WTC11 (cell line): Measurements from ENCODE around the gene SCP2D1.

ENCODE experiments used
- CBFB ChIP-seq: sonication (generic); formaldehyde crosslinking; IDR thresholded peaks from 2 replicates; pipeline ENCODE4 v1.8.1; 2022; ENCODE audit warnings: mild to moderate bottlenecking, low read depth, missing genetic modification reagents
- FOXK1 ChIP-seq: sonication (generic); formaldehyde crosslinking; IDR thresholded peaks from 2 replicates; pipeline ENCODE4 v1.8.0; 2022; ENCODE audit warnings: mild to moderate bottlenecking, moderate library complexity, missing genetic modification reagents
- JUN ChIP-seq: sonication (generic); formaldehyde crosslinking; IDR thresholded peaks from 2 replicates; pipeline ENCODE4 v1.8.0; 2023; ENCODE audit warnings: mild to moderate bottlenecking, missing genetic modification reagents
- KAT7 ChIP-seq: sonication (generic); formaldehyde crosslinking; IDR thresholded peaks from 2 replicates; pipeline ENCODE4 v1.8.1; 2023; ENCODE audit warnings: missing genetic modification reagents, mild to moderate bottlenecking, borderline replicate concordance
- MYBL2 ChIP-seq: sonication (generic); formaldehyde crosslinking; IDR thresholded peaks from 2 replicates; pipeline ENCODE4 v1.8.1; 2023; ENCODE audit warnings: mild to moderate bottlenecking, moderate library complexity, missing genetic modification reagents
- NR2C2 ChIP-seq: sonication (generic); formaldehyde crosslinking; IDR thresholded peaks from 2 replicates; pipeline ENCODE4 v1.8.0; 2022; ENCODE audit warnings: mild to moderate bottlenecking, missing genetic modification reagents
- RELA ChIP-seq: sonication (generic); formaldehyde crosslinking; IDR thresholded peaks from 2 replicates; pipeline ENCODE4 v1.8.1; 2022; ENCODE audit warnings: missing genetic modification reagents, mild to moderate bottlenecking, borderline replicate concordance
- SP1 ChIP-seq: sonication (generic); formaldehyde crosslinking; conservative IDR thresholded peaks from 2 replicates; pipeline ENCODE4 v1.8.1; 2022; ENCODE audit warnings: missing genetic modification reagents
- TF ChIP-seq, protein P1 (sequence below): fragments of 200-600 bp; IDR thresholded peaks from 2 replicates; pipeline ENCODE4 v1.8.0; 2022; ENCODE audit warnings: antibody characterized with exemption
- TF ChIP-seq, protein P2 (sequence below): sonication (generic); formaldehyde crosslinking; IDR thresholded peaks from 2 replicates; pipeline ENCODE4 v1.8.1; 2023; ENCODE audit warnings: mild to moderate bottlenecking, missing genetic modification reagents, moderate library complexity
- TF ChIP-seq, protein P3 (sequence below): sonication (generic); formaldehyde crosslinking; IDR thresholded peaks from 2 replicates; pipeline ENCODE4 v1.8.1; 2022; ENCODE audit warnings: mild to moderate bottlenecking, missing genetic modification reagents, moderate library complexity, borderline replicate concordance
- TF ChIP-seq, protein P4 (sequence below): sonication (generic); formaldehyde crosslinking; IDR thresholded peaks from 2 replicates; pipeline ENCODE4 v1.8.0; 2023; ENCODE audit warnings: missing genetic modification reagents

DNA sequence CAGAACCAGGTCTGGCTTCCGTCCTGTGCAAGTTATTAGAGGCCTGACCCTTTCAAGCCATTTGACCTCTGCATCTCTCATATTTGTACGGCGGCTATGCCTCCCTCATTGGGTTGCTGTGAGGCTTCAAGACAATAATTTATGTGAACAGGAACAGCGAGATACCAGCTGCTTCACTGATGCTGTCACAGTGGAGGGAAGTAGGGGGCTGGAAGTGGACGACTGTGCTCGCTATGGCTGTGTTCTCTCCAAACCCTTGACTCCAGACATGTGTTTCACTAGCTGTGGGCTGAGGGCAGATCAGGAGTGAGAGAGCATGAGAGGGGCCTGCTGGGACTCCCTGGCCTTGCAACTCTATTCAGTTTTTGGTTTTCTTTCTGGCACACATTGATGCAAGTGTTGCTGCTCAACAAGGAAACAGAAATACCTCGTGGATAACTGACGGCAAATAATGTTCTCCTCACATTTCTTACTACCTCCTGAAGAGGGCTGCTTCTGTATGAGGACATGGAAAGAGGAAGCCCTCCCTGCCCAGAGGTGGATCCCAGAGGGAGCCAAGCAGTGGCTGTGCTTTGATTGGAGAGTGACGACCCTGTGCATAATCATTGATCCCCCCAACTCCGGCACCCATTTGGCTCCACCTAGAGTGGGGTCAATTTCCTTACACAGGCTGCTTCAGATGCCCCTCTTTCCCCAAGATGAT is 34.7 kb upstream of the SCP2D1 start:
- TF ChIP-seq, protein P1, sequence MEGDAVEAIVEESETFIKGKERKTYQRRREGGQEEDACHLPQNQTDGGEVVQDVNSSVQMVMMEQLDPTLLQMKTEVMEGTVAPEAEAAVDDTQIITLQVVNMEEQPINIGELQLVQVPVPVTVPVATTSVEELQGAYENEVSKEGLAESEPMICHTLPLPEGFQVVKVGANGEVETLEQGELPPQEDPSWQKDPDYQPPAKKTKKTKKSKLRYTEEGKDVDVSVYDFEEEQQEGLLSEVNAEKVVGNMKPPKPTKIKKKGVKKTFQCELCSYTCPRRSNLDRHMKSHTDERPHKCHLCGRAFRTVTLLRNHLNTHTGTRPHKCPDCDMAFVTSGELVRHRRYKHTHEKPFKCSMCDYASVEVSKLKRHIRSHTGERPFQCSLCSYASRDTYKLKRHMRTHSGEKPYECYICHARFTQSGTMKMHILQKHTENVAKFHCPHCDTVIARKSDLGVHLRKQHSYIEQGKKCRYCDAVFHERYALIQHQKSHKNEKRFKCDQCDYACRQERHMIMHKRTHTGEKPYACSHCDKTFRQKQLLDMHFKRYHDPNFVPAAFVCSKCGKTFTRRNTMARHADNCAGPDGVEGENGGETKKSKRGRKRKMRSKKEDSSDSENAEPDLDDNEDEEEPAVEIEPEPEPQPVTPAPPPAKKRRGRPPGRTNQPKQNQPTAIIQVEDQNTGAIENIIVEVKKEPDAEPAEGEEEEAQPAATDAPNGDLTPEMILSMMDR, result no peak
- TF ChIP-seq MYBL2 (CRISPR knock-in tag), result no peak
- TF ChIP-seq NR2C2 (CRISPR knock-in tag), result no peak
- TF ChIP-seq FOXK1 (CRISPR knock-in tag), result no peak
- no peak for TF ChIP-seq RELA (CRISPR knock-in tag)
- TF ChIP-seq, protein P2, sequence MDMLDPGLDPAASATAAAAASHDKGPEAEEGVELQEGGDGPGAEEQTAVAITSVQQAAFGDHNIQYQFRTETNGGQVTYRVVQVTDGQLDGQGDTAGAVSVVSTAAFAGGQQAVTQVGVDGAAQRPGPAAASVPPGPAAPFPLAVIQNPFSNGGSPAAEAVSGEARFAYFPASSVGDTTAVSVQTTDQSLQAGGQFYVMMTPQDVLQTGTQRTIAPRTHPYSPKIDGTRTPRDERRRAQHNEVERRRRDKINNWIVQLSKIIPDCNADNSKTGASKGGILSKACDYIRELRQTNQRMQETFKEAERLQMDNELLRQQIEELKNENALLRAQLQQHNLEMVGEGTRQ (CRISPR knock-in tag), result no peak
- TF ChIP-seq SP1 (CRISPR knock-in tag), result no peak
- TF ChIP-seq, protein P3, sequence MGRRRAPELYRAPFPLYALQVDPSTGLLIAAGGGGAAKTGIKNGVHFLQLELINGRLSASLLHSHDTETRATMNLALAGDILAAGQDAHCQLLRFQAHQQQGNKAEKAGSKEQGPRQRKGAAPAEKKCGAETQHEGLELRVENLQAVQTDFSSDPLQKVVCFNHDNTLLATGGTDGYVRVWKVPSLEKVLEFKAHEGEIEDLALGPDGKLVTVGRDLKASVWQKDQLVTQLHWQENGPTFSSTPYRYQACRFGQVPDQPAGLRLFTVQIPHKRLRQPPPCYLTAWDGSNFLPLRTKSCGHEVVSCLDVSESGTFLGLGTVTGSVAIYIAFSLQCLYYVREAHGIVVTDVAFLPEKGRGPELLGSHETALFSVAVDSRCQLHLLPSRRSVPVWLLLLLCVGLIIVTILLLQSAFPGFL (CRISPR knock-in tag), result no peak
- no peak for TF ChIP-seq CBFB (CRISPR knock-in tag)
- TF ChIP-seq KAT7, result no peak
- TF ChIP-seq, protein P4, sequence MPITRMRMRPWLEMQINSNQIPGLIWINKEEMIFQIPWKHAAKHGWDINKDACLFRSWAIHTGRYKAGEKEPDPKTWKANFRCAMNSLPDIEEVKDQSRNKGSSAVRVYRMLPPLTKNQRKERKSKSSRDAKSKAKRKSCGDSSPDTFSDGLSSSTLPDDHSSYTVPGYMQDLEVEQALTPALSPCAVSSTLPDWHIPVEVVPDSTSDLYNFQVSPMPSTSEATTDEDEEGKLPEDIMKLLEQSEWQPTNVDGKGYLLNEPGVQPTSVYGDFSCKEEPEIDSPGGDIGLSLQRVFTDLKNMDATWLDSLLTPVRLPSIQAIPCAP (CRISPR knock-in tag), result no peak
- no peak for TF ChIP-seq JUN (CRISPR knock-in tag)
